HEK293T (cell line): ENCODE data around the gene CFAP410.

Experiments used
- CTCF ChIA-PET: fragments of 350-600 bp; formaldehyde crosslinking; extraction: SDS; loops from one replicate; lab custom pipeline; 2021; ENCODE audit warnings: antibody characterized with exemption, inconsistent platforms; lab: Yijun Ruan, JAX
- POLR2A ChIA-PET: fragments of 350-600 bp; formaldehyde crosslinking; extraction: SDS; loops from one replicate; lab custom pipeline; 2020; ENCODE audit warnings: antibody characterized with exemption, inconsistent platforms; lab: Yijun Ruan, JAX
- DNase-seq: peaks from one replicate; pipeline ENCODE4 v3.0.0; 2012; ENCODE audit warnings: mixed read lengths; ENCODE audit errors: extremely low spot score
- ARNT ChIP-seq: fragments of 450-650 bp; IDR thresholded peaks from 2 replicates; pipeline ENCODE4 v1.6.1; 2017; ENCODE audit warnings: mild to moderate bottlenecking
- BHLHE40 ChIP-seq: fragments of 450-650 bp; IDR thresholded peaks from 2 replicates; pipeline ENCODE4 v1.6.1; 2016; ENCODE audit warnings: mild to moderate bottlenecking, moderate library complexity, borderline replicate concordance
- CTBP1 ChIP-seq: fragments of 450-650 bp; IDR thresholded peaks from 2 replicates; pipeline ENCODE4 v1.6.1; 2016; ENCODE audit warnings: borderline replicate concordance
- ELF4 ChIP-seq: fragments of 450-650 bp; IDR thresholded peaks from 2 replicates; pipeline ENCODE4 v1.6.1; 2017; ENCODE audit warnings: antibody characterized with exemption
- FOXA1 ChIP-seq: fragments of 450-650 bp; IDR thresholded peaks from 2 replicates; pipeline ENCODE4 v1.6.1; 2016; ENCODE audit warnings: mild to moderate bottlenecking
- FOXK2 ChIP-seq: fragments of 450-650 bp; IDR thresholded peaks from 2 replicates; pipeline ENCODE4 v1.6.1; 2016; ENCODE audit warnings: mild to moderate bottlenecking
- FOXM1 ChIP-seq: fragments of 450-650 bp; IDR thresholded peaks from 2 replicates; pipeline ENCODE4 v1.6.1; 2017; ENCODE audit warnings: mild to moderate bottlenecking, borderline replicate concordance
- HDGF ChIP-seq: fragments of 450-650 bp; IDR thresholded peaks from 2 replicates; pipeline ENCODE4 v1.6.1; 2017; ENCODE audit warnings: antibody characterized with exemption, borderline replicate concordance
- L3MBTL2 ChIP-seq: fragments of 450-650 bp; conservative IDR thresholded peaks from 2 replicates; pipeline ENCODE4 v1.6.1; 2016; ENCODE audit warnings: mild to moderate bottlenecking
- LEF1 ChIP-seq: fragments of 450-650 bp; IDR thresholded peaks from 2 replicates; pipeline ENCODE4 v1.6.1; 2017; ENCODE audit warnings: mild to moderate bottlenecking, borderline replicate concordance
- NFRKB ChIP-seq: fragments of 450-650 bp; IDR thresholded peaks from 2 replicates; pipeline ENCODE4 v1.6.1; 2016; ENCODE audit warnings: mild to moderate bottlenecking, moderate library complexity
- SP1 ChIP-seq: fragments of 450-650 bp; IDR thresholded peaks from 2 replicates; pipeline ENCODE4 v1.6.1; 2017
- SUZ12 ChIP-seq: fragments of 450-650 bp; IDR thresholded peaks from 2 replicates; pipeline ENCODE4 v1.6.1; 2016; ENCODE audit warnings: mild to moderate bottlenecking
- TARDBP ChIP-seq: fragments of 450-650 bp; IDR thresholded peaks from 2 replicates; pipeline ENCODE4 v1.6.1; 2016
- ZNF384 ChIP-seq: fragments of 450-650 bp; IDR thresholded peaks from 2 replicates; pipeline ENCODE4 v1.6.1; 2016
- TF ChIP-seq, protein P1 (sequence below): fragments of 450-650 bp; IDR thresholded peaks from 2 replicates; pipeline ENCODE4 v1.6.1; 2016

CFAP410 gene

DNA sequence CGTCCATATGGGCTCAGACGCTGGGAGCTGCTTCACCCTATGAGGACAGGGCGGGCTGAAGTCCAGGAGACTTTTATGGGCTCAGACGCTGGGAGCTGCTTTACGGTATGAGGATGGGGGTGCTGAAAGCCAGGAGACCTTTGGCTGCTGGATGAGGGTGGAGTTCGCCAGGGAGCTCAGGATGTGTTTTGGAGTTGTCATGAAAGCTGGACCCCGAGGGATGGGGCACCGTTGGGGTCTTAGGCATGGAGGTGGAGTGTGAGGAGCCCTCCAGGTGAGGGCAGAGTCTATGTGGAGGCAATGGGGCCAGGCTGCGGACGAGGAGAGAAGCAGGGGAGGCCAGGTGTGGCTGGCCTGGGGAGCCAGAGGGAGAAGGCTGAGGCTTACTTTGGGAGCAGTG lies 41.7 kb upstream of the CFAP410 start:
- CTCF ChIA-PET: no interaction called here
- DNase-seq: no peak
- TF ChIP-seq LEF1: no peak
- POLR2A ChIA-PET: no interaction called here

DNA sequence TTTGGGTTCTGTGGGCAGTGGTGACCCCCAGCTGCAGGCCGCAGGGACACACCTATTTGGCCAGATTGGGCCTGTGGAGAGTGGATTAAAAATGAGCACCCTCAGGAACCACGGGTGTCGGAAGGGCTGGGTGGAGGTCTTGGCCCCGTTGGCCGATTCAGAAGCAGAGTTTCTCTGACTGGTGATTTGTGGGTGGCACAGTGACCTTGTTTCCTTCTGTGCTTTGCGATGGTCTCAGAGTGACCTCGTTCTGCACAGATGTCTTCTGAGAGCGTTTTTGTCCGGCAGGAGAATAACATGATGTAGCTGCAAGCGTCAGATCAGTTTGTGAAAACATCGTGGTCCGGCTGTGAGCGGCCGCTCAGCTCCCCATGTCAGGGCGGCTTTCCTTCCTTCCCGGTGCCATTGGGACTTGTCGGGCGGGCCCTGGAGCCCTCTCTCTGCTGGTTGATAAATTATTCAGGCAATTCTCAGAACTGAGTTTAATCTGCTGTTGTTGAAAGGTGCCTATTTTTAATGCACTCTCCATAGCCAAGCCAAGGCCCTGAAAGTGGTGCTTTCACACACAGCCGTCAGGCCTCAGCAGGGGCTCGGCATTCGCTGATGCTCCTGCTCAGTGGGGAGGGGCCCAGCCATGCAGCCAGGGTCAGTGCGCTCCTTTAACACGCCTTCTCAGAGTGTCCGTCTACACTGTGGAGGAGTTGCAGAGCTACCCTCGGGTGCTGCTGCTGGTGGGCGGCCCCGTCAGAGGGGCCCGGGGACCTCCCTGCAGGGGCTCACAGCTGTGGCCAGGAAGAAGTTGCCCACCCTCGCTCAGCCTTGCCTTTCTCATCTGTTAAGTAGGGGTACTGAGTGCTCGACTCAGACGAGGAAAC lies 41.0 kb upstream of the CFAP410 start:
- CTCF ChIA-PET: no interaction called here
- TF ChIP-seq TARDBP (no peak), FOXK2 (no peak), HDGF (no peak), ARNT (no peak)
- TF ChIP-seq, protein P1, sequence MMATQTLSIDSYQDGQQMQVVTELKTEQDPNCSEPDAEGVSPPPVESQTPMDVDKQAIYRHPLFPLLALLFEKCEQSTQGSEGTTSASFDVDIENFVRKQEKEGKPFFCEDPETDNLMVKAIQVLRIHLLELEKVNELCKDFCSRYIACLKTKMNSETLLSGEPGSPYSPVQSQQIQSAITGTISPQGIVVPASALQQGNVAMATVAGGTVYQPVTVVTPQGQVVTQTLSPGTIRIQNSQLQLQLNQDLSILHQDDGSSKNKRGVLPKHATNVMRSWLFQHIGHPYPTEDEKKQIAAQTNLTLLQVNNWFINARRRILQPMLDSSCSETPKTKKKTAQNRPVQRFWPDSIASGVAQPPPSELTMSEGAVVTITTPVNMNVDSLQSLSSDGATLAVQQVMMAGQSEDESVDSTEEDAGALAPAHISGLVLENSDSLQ: no peak
- no peak for DNase-seq
- POLR2A ChIA-PET: no interaction called here

DNA sequence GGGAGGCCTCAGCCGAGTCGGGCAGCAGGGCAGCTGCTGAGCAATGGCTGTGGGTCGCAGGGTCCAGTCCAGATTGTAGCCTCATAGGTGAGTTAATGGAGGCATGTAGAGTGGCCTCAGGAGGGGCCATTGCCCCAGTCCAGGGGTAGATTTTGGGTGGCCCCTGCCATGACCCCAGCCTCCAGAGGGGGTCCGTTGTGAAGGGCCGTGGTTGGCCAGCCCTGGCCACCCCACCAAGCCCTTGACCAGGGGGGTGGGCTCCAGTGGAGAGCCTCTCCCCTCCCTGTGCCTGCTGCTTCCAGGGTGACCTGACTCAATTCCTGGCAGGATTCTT lies 40.3 kb upstream of the CFAP410 start:
- TF ChIP-seq SP1: no peak
- POLR2A ChIA-PET: no interaction called here
- no peak for DNase-seq
- CTCF ChIA-PET: no interaction called here

DNA sequence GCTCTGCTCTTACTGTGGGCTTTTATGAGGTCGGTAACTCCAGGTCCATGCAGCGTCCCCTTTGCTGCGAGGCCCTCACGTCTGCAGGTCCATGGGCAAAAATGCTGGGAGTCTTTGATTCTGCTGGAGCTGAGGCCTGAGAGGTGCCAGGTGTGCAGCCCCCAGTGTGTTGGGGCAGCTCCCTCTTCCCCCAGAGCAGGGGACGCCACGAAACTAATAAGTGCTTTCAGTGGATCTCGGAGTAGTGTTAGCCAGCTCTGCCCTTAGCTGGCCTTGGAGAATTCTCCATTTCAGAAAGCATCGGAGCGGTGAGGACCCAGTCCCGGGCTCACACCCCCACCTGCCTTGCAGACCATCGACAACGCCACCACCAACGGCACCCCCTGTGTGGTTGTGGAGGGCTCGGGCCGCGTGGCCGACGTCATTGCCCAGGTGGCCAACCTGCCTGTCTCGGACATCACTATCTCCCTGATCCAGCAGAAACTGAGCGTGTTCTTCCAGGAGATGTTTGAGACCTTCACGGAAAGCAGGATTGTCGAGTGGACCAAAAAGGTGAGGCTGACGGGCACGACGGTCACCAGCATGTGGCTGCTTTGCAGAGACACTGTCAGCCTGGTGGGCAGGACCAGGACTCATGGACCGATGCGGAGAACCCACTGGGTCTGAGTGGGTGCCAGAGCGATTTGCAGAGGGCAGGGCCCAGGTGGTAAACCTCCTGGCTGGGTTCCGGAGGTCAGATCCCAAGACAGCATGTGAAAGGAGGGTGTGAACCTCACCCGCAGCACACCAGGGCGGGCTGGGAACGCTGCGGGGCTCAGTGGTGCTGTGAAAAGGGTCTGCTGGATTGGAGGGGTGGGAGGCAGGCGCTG lies 39.7 kb upstream of the CFAP410 start:
- ChIA-PET CTCF (no interaction called here), POLR2A (no interaction called here)
- TF ChIP-seq SP1 (no peak), CTBP1 (no peak), HDGF (no peak), SUZ12 (no peak), ARNT (no peak), NFRKB (no peak), BHLHE40 (no peak)
- DNase-seq: no peak

DNA sequence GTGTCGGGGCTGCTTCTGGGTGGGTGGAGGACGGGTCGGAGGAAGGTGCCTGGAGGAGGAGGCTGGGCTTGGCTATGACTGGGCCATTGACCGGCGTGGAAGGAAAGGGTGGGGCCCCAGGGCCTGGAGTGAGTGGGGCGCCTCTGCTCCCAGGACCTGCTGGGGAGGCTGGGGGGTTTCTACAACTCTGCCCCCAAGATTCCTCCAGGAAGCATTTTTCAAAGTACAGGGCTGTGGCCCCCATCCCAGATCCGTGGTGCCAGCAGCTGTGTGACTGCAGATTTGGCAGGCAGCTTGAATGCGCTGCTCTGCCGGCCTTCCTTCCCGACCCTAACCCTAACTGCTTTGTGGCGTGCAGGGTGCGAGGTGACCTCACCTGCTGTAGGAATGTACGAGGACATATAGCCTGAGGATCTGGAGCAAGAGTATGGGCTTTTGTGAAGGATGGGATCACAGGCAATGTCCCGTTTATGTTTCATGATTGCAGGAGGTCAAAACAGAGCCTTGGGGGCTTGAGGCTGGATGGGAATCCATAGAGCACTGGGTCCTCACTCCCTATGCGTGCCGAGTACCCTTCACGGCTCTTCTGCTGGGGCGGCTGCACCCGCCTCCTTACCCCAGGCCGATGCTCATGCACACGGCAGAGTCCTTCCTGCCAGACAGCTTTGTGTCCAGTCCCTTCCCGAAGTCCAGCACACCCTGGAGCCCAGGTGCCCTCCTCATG lies 38.9 kb upstream of the CFAP410 start:
- DNase-seq: no peak
- CTCF ChIA-PET: no interaction called here

DNA sequence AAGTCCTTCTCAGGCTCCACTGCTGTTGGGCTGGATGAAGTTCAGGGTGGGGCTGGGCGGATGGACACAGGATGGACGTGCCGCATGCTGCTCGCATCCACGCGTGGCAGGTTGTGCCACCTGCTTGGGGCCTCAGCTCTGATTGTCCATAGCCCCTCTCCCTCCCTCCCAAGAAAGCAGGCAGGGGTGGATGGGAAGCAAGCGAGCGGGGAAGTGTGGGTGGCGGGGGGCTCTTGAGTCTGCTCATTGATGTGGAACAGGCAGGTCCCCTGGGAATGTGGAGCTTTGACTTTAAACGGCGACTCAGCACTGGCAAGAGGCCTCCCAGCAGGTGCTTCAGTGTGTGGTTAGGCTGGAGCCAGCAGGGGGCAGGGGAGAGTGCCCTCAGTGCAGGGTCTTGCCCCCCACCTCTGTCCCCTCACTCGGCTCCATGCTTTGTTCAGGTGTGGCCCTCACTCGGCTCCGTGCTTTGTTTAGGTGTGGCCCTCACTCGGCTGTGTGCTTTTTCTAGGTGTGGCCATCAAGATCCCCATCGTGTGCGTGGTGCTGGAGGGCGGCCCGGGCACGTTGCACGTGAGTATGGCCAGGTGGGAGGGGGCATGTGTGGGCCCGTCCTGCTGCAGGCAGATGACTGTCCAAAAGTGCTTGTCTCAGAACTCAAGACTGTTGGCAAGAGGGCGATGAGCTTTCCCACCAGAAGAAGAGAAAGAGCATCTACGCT lies 38.2 kb upstream of the CFAP410 start:
- no peak for DNase-seq
- CTCF ChIA-PET: no interaction called here
- TF ChIP-seq L3MBTL2 (no peak), ARNT (no peak), NFRKB (no peak), FOXA1 (no peak), LEF1 (no peak), SP1 (no peak)
- POLR2A ChIA-PET: no interaction called here

More for the DNA sequence above, 38.9 kb upstream of the CFAP410 start:
- TF ChIP-seq FOXM1: no peak
- no peak for TF ChIP-seq ZNF384
- TF ChIP-seq HDGF: no peak
- no peak for TF ChIP-seq SUZ12
- no peak for TF ChIP-seq SP1
- TF ChIP-seq ARNT: no peak
- TF ChIP-seq ELF4: no peak
- no peak for TF ChIP-seq CTBP1
- TF ChIP-seq, protein P1: no peak
- no peak for TF ChIP-seq BHLHE40
- no peak for TF ChIP-seq LEF1
- no peak for TF ChIP-seq FOXK2
- no peak for TF ChIP-seq FOXA1
- TF ChIP-seq TARDBP: no peak
- POLR2A ChIA-PET: no interaction called here

DNA sequence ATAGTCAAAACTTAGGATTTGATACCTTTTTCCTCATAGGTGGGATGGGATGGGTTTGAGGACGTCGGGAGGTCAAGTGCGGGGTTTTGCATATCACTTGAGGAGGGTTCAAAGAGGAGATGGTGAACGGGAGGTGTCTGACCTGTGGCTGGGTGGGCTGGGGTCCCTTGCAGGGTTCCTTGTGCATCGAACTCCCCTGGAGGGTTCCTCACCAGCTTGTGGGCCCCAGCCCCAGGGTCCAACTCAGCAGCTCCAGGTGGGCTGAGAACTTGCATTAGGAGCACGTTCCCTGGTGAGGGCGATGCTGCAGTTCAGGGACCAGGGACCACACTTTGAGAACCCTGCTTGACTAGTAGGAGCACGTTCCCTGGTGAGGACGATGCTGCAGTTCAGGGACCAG lies 37.4 kb upstream of the CFAP410 start:
- POLR2A ChIA-PET: no interaction called here
- CTCF ChIA-PET: no interaction called here
- no peak for TF ChIP-seq FOXK2
- TF ChIP-seq, protein P1: no peak
- TF ChIP-seq SP1: no peak
- no peak for TF ChIP-seq SUZ12
- TF ChIP-seq NFRKB: no peak
- no peak for TF ChIP-seq FOXM1
- TF ChIP-seq FOXA1: no peak
- no peak for TF ChIP-seq TARDBP
- no peak for TF ChIP-seq LEF1
- no peak for TF ChIP-seq CTBP1
- no peak for TF ChIP-seq HDGF
- no peak for TF ChIP-seq ARNT
- TF ChIP-seq ELF4: no peak
- no peak for DNase-seq
